Mucosa of descending colon (tissue), 3 donors: ENCODE measurements around the gene RHPN2. TPM values are rescaled to one million over a fixed set of nuclear protein-coding genes. Genes with fewer than 3 reads are reported as not detected.
"Not testable (repeated sequence)": the region's sequence is repeated elsewhere in the genome, so short reads cannot be mapped to it uniquely, and the experiment has no call there.

Experiments used
- ATAC-seq: fragments of 200-7000 bp; cut with Tn5 transposase; one replicate; pipeline ENCODE4 v1.9.1; 2020; ENCODE audit warnings: mild to moderate bottlenecking, moderate library complexity
- DNase-seq, 3 donors: peaks; one replicate each; pipeline ENCODE4 v3.0.0-alpha.2; 2020
- H3K36me3 ChIP-seq: fragments of 200-600 bp; one replicate; pipeline ENCODE4 v1.8.0; 2021; ENCODE audit warnings: low read depth, mild to moderate bottlenecking
- H3K4me1 ChIP-seq: fragments of 200-600 bp; one replicate; pipeline ENCODE4 v1.8.0; 2021; ENCODE audit warnings: low read depth, mild to moderate bottlenecking
- H3K4me3 ChIP-seq: fragments of 200-600 bp; one replicate; pipeline ENCODE4 v1.8.0; 2021; ENCODE audit warnings: mild to moderate bottlenecking
- H3K9me3 ChIP-seq: fragments of 200-600 bp; one replicate; pipeline ENCODE4 v1.8.0; 2021; ENCODE audit warnings: mild to moderate bottlenecking
- CTCF ChIP-seq: fragments of 200-600 bp; IDR thresholded peaks from one replicate; pipeline ENCODE4 v1.8.0; 2022; ENCODE audit warnings: antibody characterized with exemption, mild to moderate bottlenecking
- intact Hi-C, 2 donors: fragments of 100-400 bp; cut with DNase I in 1 of 2; cut with micrococcal nuclease in 1 of 2; formaldehyde crosslinking; loops; one replicate each; pipeline versions ENCODE4 v1.11.0 to v1.11.1; 2022; cut with DNase I, micrococcal nuclease
- total RNA-seq, 3 donors: library from RNA; stranded (reverse); fragmentation: NEBNext Ultra II Directional in 2 of 3; extraction: Animal tissue kit (Norgen Biotek cat#: 25700) in 2 of 3; gene quantifications; one replicate each; pipeline versions ENCODE4 v1.2.1 to v1.2.4, GENCODE V29; 2021 to 2023
- donor health status: DM: no; HTN: no; CAD: no; lungs with moderate emphysema.
- donor health status: DM: no; HTN: no; CAD: no.
- donor health status: DM: no; HTN: yes; CAD: no.

The RHPN2 gene
- total RNA-seq, 3 donors from 2014 or later, result 37.3 to 72.7 (median 68.3) TPM

GRCh38 chr19:33000510-33000909, 64.2 kb downstream of the RHPN2 start:
- no peaks in the 10 kb centered on the region for H3K9me3 ChIP-seq
- ATAC-seq, result no peak
- no peaks in the 10 kb centered on the region for H3K4me1 ChIP-seq
- H3K36me3 ChIP-seq, result no peaks in the 10 kb centered on the region
- no peak for DNase-seq
- H3K4me3 ChIP-seq, result no peak overlapping the region
- intact Hi-C loops, result no loop called here
- no peak for TF ChIP-seq CTCF

GRCh38 chr19:32998722-32999121, 66.0 kb downstream of the RHPN2 start:
- ATAC-seq (no peak), DNase-seq (no peak)
- no peaks in the 10 kb centered on the region for H3K9me3 ChIP-seq
- TF ChIP-seq CTCF, result no peak
- no peak overlapping the region for H3K4me3 ChIP-seq
- no peaks in the 10 kb centered on the region for H3K4me1 ChIP-seq
- intact Hi-C loops, result no loop called here
- H3K36me3 ChIP-seq, result no peaks in the 10 kb centered on the region

GRCh38 chr19:32997716-32998355, 66.9 kb downstream of the RHPN2 start:
- Histone ChIP-seq H3K36me3 (no peaks in the 10 kb centered on the region), H3K9me3 (no peaks in the 10 kb centered on the region), H3K4me3 (no peak overlapping the region), H3K4me1 (no peaks in the 10 kb centered on the region)
- intact Hi-C loops, result no loop called here
- DNase-seq (no peak), ATAC-seq (no peak)
- no peak for TF ChIP-seq CTCF

- intact Hi-C loops, H3K36me3 ChIP-seq, H3K4me1 ChIP-seq, H3K9me3 ChIP-seq, H3K4me3 ChIP-seq, DNase-seq: not testable (repeated sequence)
- ATAC-seq, result peak; percentile 37
These were observed 67.6 kb downstream of the RHPN2 start for GRCh38 chr19:32997061-32997464.

- intact Hi-C loops, ATAC-seq, H3K4me3 ChIP-seq, H3K36me3 ChIP-seq, DNase-seq, H3K9me3 ChIP-seq, H3K4me1 ChIP-seq: not testable (repeated sequence)
These were observed 68.7 kb downstream of the RHPN2 start for GRCh38 chr19:32995966-32996365.

- Histone ChIP-seq H3K4me1 (no peaks in the 10 kb centered on the region), H3K9me3 (no peaks in the 10 kb centered on the region), H3K36me3 (peaks cover 4% of the 10 kb centered on the region), H3K4me3 (no peak overlapping the region)
- TF ChIP-seq CTCF, result no peak
- intact Hi-C loops, result no loop called here
- ATAC-seq (no peak), DNase-seq (no peak)
These were observed 76.0 kb downstream of the RHPN2 start for GRCh38 chr19:32988724-32989123.

- H3K9me3 ChIP-seq, intact Hi-C loops, H3K4me1 ChIP-seq, ATAC-seq, H3K4me3 ChIP-seq, DNase-seq, H3K36me3 ChIP-seq: not testable (repeated sequence)
These were observed 76.4 kb downstream of the RHPN2 start for GRCh38 chr19:32988254-32988653.

GRCh38 chr19:32982488-32982887, 82.2 kb downstream of the RHPN2 start:
- H3K4me3 ChIP-seq, H3K4me1 ChIP-seq, H3K9me3 ChIP-seq, intact Hi-C loops, H3K36me3 ChIP-seq, DNase-seq: not testable (repeated sequence)
- ATAC-seq, result peak; percentile 26

GRCh38 chr19:32979807-32980206, 84.9 kb downstream of the RHPN2 start:
- H3K9me3 ChIP-seq, ATAC-seq, H3K4me3 ChIP-seq, H3K36me3 ChIP-seq, DNase-seq: not testable (repeated sequence)
- intact Hi-C loops, result loop anchor here in 1 of 2 donors (10.0 kb wide), 1 partner anchor 105 kb away; the partner anchor contains the start of gene GPATCH1
- H3K4me1 ChIP-seq, result peaks cover 12% of the 10 kb centered on the region

GRCh38 chr19:32977813-32978212, 86.9 kb downstream of the RHPN2 start:
- H3K4me1 ChIP-seq, result peaks cover 12% of the 10 kb centered on the region
- not testable (repeated sequence) for H3K36me3 ChIP-seq, DNase-seq, H3K9me3 ChIP-seq, ATAC-seq, H3K4me3 ChIP-seq
- intact Hi-C loops, result loop anchor here in 1 of 2 donors (10.0 kb wide), 1 partner anchor 107 kb away; the partner anchor contains the start of gene GPATCH1
